GM23338 (cell line): ENCODE measurements around the gene KIAA0040. TPM values are rescaled to one million over a fixed set of nuclear protein-coding genes. Genes with fewer than 3 reads are reported as not detected.

Experiments used
- CTCF ChIP-seq, 2 experiments: fragments of 200-600 bp in 1 of 2; sonication (generic) in 1 of 2; conservative IDR thresholded peaks; 2 replicates each; pipeline versions ENCODE4 v1.5.1 to v1.6.1; 2016 to 2017; ENCODE audit warnings: antibody characterized with exemption in 2 of 2, low read depth in 2 of 2, mild to moderate bottlenecking in 2 of 2, moderate library complexity in 1 of 2
- ETS1 ChIP-seq: IDR thresholded peaks from 2 replicates; pipeline ENCODE4 v1.6.1; 2016; ENCODE audit warnings: antibody characterized with exemption
- EZH2phosphoT487 ChIP-seq: fragments of 200-600 bp; sonication (generic); IDR thresholded peaks from one replicate; pipeline ENCODE4 v1.8.1; 2018; ENCODE audit warnings: antibody characterized with exemption; ENCODE audit not compliant: unreplicated experiment
- JUNB ChIP-seq: IDR thresholded peaks from one replicate; pipeline ENCODE4 v1.6.1; 2016; ENCODE audit warnings: antibody characterized with exemption; ENCODE audit not compliant: unreplicated experiment
- NANOG ChIP-seq: IDR thresholded peaks from 2 replicates; pipeline ENCODE4 v1.6.1; 2016; ENCODE audit warnings: antibody characterized with exemption, borderline replicate concordance
- STAT1 ChIP-seq: IDR thresholded peaks from one replicate; pipeline ENCODE4 v1.6.1; 2016; ENCODE audit warnings: antibody characterized with exemption; ENCODE audit not compliant: unreplicated experiment
- ZNF114 ChIP-seq: fragments of 250-450 bp; sonication (Bioruptor Pico); IDR thresholded peaks from 2 replicates; pipeline ENCODE4 v1.5.0; 2020; ENCODE audit warnings: mild to moderate bottlenecking, moderate library complexity
- ZNF331 ChIP-seq: fragments of 250-450 bp; sonication (Bioruptor Pico); IDR thresholded peaks from 2 replicates; pipeline ENCODE4 v1.5.0; 2020; ENCODE audit warnings: low read depth, mild to moderate bottlenecking, moderate library complexity
- ZNF462 ChIP-seq: fragments of 250-450 bp; sonication (Bioruptor Pico); IDR thresholded peaks from 2 replicates; pipeline ENCODE4 v1.5.0; 2020; ENCODE audit warnings: mild to moderate bottlenecking, moderate library complexity
- polyA plus RNA-seq: library from polyadenylated mRNA; unstranded; fragments of >200 nt; fragmentation: Nextera tagmentation; extraction: Ambion mirVana; gene quantifications from 2 replicates; pipeline ENCODE4 v1.2.1, GENCODE V29; 2016
- total RNA-seq: library from RNA; depleted of rRNA; stranded (reverse); fragments of >200 nt; shearing (Covaris generic); gene quantifications from 2 replicates; pipeline ENCODE4 v1.2.3, GENCODE V29; 2014

Gene KIAA0040
- total and polyA plus RNA-seq, 2 experiments from 2014 or later = 7.0 to 11.9 TPM

GRCh38 chr1:175157200-175157599 lies 35.4 kb downstream of the KIAA0040 start (continued):
- TF ChIP-seq ZNF462 (CRISPR knock-in tag) (no peak), EZH2phosphoT487 (no peak), ETS1 (no peak), NANOG (no peak), JUNB (no peak), STAT1 (no peak), ZNF114 (CRISPR knock-in tag) (no peak), ZNF331 (CRISPR knock-in tag) (no peak), CTCF (conservative IDR thresholded peaks at IDR 0.05; ENCODE audit: low read depth in 2 of 2) (no peak)
